Astrocyte of the spinal cord (primary cell): ENCODE measurements around the gene UBTF.

ENCODE experiments used
- DNase-seq: peaks from one replicate; pipeline ENCODE4 v3.0.0; 2011; ENCODE audit warnings: low read depth, low spot score
- H3K4me3 ChIP-seq: 2 replicates; pipeline ENCODE4 v1.5.1; 2011; ENCODE audit warnings: low read depth, mild to moderate bottlenecking, low read length, moderate library complexity
- CTCF ChIP-seq: IDR thresholded peaks from 2 replicates; pipeline ENCODE4 v1.5.1; 2012; ENCODE audit warnings: low read depth, mild to moderate bottlenecking, low read length, inconsistent platforms
- in situ Hi-C: cut with HindIII; loops from 2 replicates; pipeline ENCODE4 v1.10.0; 2017; ENCODE audit warnings: low sequenced_read_pairs

Gene UBTF

GRCh38 chr17:44170499-44171201, 48.8 kb downstream of the UBTF start, which contains the start of gene ASB16:
Gene ASB16 (plus strand): TSS chr17:44170704. CDS start chr17:44170790, 86 bp downstream.
- in situ Hi-C loops: no loop called here
- TF ChIP-seq CTCF: no peak
- DNase-seq: peak; percentile 6
- H3K4me3 ChIP-seq: no peak within 1 kb of the TSS

GRCh38 chr17:44170135-44170498, 49.4 kb downstream of the UBTF start:
- in situ Hi-C loops: no loop called here
- no peak for TF ChIP-seq CTCF
- H3K4me3 ChIP-seq: no peak overlapping the region
- no peak for DNase-seq

- in situ Hi-C loops: no loop called here
- no peak for TF ChIP-seq CTCF
- no peak overlapping the region for H3K4me3 ChIP-seq
- DNase-seq: no peak
Observed at GRCh38 chr17:44167181-44167861, 52.2 kb downstream of the UBTF start.

- in situ Hi-C loops: no loop called here
- H3K4me3 ChIP-seq: no peak overlapping the region
- TF ChIP-seq CTCF: no peak
- no peak for DNase-seq
Observed at GRCh38 chr17:44164476-44164875, 55.0 kb downstream of the UBTF start.

- DNase-seq: no peak
- no peak for TF ChIP-seq CTCF
- H3K4me3 ChIP-seq: no peak overlapping the region
- in situ Hi-C loops: no loop called here
Observed at GRCh38 chr17:44159519-44160210, 59.8 kb downstream of the UBTF start.

- no peak for TF ChIP-seq CTCF
- no peak overlapping the region for H3K4me3 ChIP-seq
- no peak for DNase-seq
- in situ Hi-C loops: no loop called here
Observed at GRCh38 chr17:44155488-44155887, 64.0 kb downstream of the UBTF start.
